Ecto neural progenitor cell (in vitro differentiated cells): ENCODE results near the gene PDE7B.
"Not testable (repeated sequence)": the region's sequence is repeated elsewhere in the genome, so short reads cannot be mapped to it uniquely, and the experiment has no call there.

ENCODE experiments used
- DNase-seq: peaks from one replicate; pipeline ENCODE4 v3.0.0-alpha.2; 2018; ENCODE audit warnings: low spot score

The PDE7B gene

DNA sequence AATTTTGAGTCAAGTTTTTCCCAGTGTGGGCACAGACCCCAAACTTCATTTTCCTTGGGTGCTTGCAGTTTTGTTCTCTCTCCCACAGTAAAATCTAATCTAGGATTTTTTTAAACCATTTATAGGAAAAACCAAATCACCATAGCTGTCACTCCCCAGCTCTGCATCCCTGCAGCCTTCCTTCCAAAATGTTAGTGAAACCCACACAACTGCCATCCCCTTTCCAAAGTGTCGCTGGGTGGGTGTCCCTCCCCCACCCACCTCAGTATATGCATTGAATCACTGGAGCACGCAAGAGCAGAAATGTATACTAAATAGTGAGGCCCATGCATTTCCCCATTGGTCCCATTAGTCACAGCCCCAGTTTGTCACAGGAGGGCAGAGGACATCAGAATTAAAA is 260.3 kb downstream of the PDE7B start:
- no peak for DNase-seq

DNA sequence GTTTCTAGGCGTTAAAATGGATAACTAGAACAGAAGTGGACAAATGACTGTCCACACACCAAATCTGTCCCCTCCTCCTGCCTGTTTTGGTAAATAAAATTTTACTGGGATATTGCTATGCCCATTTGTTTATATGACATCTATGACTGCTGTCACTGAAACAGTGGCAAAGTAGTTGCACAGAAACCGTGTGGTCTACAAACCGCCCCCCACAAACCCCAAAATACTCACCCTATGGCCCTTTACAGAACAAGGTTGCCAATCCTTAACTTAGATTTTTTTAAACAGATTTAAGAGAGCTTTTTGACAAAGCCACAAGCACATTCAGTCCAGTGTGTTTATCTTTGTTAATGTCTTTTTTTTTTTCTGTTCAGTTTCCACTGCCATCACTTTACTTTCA is 260.8 kb downstream of the PDE7B start:
- no peak for DNase-seq

DNA sequence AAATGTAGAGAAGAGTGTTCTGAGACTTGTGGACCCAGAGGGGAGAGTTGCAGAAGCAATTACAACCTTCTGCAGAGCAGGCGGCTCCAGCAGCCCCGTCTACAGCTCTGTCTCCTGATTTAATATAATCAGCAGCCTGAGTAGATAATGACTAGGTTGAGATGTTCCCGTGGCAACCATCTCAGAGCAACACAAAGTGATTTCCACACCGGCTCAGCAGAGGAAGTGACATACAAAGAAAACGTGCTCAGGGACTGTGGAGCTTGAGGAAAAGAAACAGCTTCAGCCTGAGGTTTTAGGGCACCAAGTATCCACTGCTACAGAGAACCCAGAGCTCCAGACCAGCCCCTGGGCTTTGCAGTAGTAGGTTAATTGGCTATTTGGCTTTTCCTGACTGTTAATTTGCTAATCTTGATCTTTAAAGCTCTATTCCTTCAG is 262.3 kb downstream of the PDE7B start:
- peak; percentile 73 for DNase-seq

DNA sequence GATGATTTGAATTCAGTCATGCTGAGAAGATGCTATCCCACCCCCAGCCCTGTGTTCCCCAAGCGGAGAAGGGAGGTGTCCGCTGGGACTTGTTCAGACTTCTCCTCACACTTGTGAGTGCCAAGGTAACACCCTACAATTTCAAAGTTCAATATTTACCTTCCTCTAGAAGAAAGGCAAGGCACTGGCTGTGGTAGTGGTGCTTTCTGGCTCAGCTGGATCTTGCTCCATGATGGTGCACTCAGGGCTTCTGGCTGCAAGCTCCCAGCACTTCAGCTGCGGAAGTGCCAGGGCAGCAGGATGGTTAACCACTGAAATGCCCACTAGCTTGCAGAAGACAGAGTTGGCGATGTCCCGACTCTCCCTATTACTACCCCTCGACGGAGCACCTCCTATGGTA is 263.2 kb downstream of the PDE7B start:
- no peak for DNase-seq

DNA sequence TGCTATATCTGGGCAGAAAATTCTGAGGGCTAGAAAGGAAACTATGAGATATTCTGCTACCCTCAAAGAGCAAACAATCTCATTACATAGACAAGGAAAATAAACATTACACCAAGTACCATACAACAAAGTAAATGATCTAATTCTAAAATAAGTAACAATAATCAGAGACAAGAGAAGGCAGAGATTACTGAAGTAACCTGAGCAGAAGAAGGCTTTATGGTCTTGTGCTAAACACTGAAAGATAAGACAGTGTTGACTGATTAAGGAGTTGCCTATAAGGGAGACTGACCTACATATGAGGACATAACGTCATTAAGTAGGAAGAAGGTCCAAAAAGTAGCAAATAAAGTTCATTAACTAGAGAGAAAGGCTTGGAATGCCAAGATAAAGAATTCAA is 264.4 kb downstream of the PDE7B start:
- no peak for DNase-seq

DNA sequence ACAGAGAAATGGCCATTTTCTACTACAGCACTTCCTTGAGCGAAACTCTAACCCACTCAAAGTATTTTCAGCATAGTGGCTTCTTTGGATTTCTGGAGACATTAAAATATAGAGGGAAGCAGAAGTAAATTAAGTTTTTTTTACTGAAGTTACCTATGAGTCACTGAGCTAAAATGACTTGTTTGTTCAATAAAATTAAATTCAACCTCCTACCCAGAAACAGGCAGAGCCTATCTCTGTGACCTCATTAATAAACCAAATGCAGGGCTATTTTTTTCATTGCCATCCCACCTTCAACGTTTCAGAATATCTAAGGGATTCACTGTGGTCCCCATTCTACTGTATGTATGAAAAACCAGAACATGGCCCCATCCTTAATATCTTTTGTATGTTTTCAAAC is 265.6 kb downstream of the PDE7B start:
- no peak for DNase-seq

DNA sequence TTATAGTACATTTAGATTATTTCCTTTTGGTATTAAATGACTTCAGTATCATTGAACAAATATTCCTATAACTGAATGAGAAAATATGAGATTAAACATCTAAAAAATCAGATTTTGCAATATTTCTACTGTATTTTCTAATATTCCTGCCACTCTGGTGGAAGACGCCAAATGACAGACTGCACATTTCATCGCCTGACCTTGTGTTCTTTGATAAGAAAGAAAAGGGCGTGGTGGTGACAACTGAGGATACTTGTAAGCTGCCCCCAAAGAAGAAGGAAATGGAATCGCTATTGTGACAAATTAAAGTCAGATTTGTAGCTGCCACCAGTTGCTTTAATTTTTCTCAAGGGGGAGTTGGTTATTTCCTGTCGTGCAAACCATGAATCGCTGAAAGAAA is 267.3 kb downstream of the PDE7B start:
- DNase-seq, result no peak

DNA sequence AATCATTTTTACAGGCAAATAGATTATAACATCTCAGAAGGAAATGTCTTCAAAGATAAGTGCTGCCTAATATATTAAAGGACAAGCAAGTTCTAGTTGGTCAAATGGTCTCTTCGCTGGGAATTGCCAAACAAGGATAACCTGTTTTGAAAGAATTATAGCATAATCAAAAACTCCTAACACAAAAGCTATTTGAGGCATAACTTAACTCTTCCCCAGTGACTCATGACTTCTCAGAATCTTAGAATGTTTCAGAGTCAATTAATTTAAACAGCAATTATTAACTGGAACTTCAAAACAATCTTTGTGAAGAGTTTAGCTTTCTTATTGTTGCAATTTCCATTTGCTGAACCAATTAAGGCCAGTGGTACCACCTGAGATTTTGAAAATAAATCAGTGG is 272.0 kb downstream of the PDE7B start:
- DNase-seq, result no peak

DNA sequence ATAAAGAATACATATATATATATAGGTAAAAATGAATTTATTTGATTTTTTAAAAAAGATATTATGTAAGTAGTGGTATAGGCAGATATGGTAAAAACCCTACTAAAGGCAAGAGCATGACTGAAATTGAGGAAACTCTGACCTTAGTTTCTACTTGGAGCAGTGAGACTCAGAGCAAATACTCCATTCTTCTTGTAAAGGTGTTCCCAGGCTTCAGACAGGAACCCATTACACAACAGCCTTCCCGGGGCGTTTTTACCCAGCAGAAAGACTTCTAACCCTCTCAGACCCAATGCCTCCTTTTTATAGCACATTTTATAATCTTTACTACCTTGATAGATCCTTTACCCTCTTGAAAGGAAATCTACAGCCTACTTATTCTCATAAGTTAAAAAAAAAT is 274.1 kb downstream of the PDE7B start:
- no peak for DNase-seq

DNA sequence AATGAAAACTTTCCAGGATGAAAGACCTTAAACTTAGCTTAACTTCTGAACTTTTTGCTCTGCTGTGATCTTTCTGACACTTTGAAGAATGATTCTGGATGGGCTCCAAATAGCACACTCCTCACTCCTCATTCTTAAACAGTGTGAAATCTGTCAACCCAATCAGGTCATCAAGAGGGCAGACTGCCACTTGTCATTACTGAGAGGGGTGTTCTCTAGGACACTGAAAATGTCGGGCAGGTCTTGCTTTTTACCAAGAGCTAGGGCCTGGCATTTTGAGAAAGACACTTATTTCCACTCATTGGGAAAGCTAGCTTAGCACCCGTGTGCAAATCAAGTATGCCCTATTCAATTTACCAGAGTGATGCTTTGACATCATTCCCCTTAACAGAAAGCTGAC is 276.4 kb downstream of the PDE7B start:
- no peak for DNase-seq

DNA sequence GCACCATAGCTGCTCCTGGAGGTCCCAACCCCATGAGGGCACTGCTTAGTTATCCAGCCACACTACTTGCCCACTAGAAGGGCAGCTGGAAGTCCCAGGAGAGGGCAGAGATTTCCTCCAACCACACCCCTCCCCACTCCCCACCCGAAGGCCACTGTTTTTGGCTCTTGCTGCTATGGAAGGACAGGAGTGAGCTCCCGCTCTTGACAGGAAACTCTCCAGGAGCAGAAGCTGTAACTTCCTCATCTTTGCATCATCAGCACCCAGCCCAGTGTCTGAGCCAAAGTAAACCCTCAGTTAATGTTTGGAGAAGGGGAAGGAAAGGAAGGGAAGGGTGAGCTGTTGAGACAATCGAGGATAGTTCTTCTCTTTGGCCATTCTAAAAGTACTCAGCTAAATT is 277.9 kb downstream of the PDE7B start:
- DNase-seq, result no peak

DNA sequence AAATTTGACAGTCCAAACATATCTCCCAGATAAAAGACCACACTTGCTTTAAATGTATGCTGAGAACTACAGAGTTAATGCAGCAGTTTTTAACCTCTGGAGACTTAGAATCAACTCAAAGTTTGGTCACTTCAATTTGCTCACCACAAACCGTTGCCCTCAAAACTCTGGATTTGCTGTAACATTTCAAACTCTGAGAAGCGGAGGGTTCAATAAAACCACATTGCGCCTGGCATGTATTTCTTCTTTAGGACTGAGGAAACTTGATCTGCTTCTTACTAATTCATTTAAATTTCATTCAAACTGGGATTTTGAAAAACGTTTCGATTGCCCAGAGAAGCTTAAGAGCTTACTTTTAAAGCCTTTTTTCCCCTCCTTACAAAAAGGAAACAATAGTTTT is 282.8 kb downstream of the PDE7B start:
- DNase-seq, result no peak

DNA sequence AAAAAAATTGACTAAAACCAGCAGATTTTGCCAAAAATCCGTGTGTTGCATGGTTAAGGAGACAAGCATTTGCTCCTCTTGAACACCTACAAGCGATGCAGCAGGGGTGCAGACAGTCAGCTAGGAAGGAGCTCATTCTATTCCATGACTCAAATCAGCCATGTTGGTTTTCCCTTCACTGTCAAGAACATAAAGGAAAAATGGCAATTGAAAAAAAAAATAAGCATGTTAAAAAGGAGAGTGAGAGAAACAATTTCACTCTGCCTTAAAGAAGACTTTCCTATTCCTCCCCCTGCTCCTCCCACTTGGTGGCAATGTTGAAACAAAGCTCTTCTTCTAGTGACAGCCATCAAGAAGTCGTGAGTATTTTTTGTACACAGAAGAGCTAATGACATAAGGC is 283.2 kb downstream of the PDE7B start:
- DNase-seq, result no peak

DNA sequence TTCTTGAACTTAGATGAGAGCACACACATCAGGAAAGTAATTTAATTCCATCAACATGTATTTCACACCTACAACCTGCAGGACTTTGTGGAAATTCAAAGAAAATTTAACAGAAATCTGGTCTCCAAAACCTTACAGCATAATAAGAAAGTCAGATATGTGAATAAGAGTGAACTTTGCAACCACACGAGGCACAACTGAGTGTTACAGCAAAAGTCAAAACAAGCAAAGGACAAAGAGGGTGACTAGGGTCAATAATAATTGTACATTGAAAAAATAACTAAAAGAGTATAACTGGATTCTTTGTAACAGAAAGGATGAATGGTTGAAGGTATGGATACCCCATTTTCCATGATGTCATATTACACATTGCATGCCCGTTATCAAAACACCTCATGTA is 284.8 kb downstream of the PDE7B start:
- no peak for DNase-seq

DNA sequence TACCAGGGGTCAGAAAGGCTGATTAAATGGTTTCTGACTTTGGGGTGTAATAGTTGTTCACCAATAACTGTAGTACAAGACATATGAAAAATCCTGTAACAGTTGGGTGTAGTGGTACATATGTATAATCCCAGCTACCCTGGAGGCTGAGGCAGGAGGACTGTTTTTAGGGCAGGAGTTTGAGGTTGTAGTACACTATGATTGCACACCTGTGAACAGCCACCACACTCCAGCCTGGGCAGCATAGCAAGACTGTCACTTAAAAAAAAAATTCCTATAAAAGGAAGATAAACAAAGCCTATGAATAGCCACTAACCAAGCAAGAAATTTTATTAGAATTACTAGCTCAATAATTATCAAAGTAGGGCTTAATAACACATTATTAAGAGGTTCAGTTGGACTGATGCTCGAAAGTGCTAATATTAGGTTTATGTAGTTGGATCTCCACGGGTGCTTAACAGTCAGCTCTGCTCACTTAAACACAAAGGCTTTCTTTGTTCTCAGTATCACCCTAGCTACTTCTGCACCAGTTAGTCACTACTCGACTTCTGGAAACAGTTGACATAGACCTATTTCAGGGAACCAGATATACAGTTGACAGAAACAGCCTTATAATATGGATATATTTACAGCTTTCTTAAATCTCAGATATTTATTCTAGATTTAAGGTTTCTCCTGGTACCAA is 285.6 kb downstream of the PDE7B start:
- no peak for DNase-seq

DNA sequence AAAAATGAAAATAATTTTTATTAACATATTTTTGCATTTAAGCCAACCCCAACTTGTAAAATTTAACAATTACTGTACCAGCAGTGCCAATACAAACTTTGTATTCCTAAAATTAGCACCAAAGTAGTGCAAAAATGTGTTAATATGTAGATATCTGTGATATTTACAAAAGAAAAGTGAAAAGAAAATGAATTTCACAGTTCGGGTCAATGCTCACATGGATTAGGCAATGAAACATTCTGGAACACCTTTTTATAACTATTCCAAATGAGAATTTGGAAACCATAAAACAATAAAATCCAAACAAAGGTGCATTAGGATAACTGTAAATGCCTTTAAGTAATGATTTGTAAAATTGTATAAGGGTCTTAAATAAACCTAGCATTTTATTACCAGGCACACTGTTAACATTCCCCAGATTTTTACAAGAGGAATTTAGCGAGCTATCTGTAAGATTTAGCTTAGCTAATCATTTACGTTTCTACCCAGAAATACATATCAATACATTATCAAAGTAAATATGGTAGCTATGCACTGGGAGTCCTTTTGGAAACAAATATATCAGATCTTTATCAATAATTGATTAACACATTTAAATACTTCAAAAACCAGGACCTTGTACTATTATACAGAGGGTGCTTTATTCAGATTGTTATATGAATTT is 286.4 kb downstream of the PDE7B start:
- no peak for DNase-seq

DNA sequence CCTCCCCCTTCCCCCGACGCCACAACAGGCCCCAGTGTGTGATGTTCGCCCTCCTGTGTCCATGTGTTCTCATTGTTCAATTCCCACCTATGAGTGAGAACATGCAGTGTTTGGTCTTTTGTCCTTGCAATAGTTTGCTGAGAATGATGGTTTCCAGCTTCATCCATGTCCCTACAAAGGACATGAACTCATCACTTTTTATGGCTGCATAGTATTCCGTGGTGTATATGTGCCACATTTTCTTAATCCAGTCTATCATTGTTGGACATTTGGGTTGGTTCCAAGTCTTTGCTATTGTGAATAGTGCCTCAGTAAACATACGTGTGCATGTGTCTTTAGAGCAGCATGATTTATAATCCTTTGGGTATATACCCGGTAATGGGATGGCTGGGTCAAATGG is 287.6 kb downstream of the PDE7B start:
- not testable (repeated sequence) for DNase-seq

DNA sequence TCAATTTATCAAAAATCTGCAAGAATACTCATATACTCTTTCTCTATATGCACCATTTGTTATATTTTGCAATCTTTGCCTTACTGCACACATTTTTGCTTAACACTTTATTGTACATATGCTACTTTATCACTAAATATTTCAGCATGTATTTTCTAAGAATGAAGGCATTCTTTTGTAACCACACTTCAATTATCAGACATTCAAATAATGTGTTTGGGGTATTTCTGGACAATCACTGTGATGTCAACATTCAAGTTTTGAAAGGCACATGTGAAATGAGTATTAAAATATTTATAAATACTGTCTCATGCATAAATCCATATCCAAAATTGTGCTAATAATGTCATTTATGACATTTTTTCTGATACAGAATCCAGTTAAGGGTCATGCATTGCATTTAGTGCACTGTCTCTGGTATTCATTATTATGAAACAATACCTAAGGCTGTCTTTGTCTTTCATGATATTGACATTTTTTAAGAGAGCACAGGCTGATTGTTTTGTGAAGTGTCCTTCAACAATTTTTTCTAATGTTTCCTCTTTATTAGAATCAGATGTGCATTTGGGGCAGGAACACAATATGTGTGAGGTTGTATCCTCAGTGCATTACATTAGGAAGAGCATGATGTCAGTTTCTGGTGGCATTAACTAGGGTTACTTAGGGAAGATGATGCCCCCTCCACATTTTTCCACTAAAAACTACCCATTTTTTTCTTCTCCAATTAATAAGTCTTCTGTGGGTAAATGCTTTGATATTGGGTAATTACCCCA is 292.9 kb downstream of the PDE7B start:
- no peak for DNase-seq

DNA sequence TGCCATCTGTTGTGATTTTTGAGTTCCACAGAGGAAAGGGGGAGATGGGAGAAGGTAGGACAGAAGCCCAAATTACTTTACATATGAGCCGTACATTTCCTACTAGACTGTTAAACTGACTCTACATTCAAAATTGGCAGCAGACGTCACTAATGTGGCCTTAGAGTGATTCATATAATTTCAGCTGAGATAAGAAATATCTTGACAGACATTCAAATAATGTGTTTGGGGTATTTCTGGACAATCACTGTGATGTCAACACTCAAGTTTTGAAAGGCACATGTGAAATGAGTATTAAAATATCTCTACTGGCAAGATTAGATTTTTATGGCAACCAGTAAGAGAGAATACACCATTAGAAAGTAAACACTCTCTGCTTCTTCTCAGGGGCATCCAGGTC is 294.6 kb downstream of the PDE7B start:
- DNase-seq, result no peak

DNA sequence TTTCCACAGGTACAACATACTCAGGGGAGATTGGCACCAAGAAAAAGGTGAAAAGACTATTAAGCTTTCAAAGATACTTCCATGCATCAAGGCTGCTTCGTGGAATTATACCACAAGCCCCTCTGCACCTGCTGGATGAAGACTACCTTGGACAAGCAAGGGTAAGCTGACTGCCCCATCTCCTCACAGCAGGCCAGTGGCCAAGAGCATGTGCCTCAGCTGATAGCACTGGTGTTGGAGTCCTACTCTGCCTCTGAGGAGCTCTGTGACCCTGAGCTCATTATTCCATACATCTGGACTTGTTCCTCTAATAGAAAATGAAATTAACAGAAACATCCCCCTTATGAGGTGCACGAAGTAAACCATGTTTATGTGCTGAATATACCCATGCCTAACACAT is 295.8 kb downstream of the PDE7B start:
- DNase-seq, result no peak

DNA sequence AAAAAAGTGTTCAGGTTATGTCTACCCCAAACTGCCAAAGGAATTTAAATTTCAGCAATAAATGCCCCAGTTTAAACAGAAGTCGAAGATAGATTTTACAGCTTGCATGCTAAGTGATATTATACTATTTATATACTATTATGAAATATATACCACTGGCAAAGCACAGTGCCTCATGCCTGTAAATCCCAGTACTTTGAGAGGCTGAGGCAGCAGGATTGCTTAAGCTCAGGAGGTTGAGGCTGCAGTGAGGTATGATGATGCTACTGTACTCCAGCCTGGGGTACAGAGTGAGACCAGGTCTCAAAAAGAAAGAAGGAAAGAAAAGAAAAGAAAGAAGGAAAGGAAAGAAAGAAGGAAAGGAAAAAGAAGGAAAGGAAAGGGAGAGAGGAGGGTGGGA is 296.6 kb downstream of the PDE7B start:
- no peak for DNase-seq

DNA sequence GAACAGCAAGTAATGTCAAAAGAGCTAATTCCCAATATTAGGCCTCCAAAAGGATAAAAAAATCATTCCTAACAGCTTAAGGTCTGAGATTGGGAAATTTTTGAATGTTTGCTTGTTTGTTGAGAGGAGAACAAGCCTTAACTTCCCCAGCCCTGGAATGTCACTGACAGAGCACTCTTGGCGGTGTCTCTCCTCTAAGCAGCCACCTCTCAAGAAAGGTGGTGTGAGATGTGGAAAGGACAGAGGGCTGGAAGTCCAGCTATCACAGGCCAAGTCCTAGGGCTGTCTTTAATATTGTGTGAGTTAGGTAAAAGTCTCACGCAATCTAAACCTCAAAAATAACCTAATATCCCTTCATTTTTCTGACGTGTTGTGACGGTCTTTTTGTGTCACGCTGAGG is 297.0 kb downstream of the PDE7B start:
- DNase-seq, result no peak

DNA sequence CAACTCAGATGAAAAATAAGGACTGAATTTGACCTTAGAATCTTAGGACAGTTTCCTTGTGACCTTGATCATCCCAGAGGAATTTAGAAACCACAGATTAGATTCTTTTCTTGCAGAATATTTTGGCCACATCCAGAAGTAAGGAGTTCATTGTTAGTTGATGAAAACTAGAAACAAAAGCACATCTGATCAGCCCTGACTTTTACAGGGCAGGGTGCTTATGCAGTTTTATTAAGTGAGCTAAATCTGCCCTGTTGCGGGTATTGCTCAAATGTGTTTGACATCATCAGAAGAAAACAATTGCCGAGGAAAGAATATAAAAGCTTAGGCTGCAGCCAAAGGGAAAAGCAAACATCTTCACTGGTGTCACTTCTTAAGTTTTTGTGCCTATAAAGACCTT is 297.8 kb downstream of the PDE7B start:
- no peak for DNase-seq
